Anterior cingulate cortex (tissue), 58 donors: ENCODE measurements around the gene TMEM125.

Experiments used
- DNase-seq, 58 donors: peaks; one replicate each; lab custom pipeline; 2025; lab: John Stamatoyannopoulos, UW

Gene TMEM125

GRCh38 chr1:43322506-43322905, 52.7 kb downstream of the TMEM125 start:
- no peak for DNase-seq
